A549 treated with Hydrocortisone at 1 μM for 4 hours (cell line): ENCODE measurements around the gene USP32. TPM values are rescaled to one million over a fixed set of nuclear protein-coding genes. Genes with fewer than 3 reads are reported as not detected.

Experiments
- total RNA-seq: library from RNA; stranded (reverse); fragments of 200-300 nt; extraction: Qiagen RNA extraction; gene quantifications from 5 replicates; pipeline ENCODE4 v1.2.3, GENCODE V29; 2022

Gene USP32, protein sequence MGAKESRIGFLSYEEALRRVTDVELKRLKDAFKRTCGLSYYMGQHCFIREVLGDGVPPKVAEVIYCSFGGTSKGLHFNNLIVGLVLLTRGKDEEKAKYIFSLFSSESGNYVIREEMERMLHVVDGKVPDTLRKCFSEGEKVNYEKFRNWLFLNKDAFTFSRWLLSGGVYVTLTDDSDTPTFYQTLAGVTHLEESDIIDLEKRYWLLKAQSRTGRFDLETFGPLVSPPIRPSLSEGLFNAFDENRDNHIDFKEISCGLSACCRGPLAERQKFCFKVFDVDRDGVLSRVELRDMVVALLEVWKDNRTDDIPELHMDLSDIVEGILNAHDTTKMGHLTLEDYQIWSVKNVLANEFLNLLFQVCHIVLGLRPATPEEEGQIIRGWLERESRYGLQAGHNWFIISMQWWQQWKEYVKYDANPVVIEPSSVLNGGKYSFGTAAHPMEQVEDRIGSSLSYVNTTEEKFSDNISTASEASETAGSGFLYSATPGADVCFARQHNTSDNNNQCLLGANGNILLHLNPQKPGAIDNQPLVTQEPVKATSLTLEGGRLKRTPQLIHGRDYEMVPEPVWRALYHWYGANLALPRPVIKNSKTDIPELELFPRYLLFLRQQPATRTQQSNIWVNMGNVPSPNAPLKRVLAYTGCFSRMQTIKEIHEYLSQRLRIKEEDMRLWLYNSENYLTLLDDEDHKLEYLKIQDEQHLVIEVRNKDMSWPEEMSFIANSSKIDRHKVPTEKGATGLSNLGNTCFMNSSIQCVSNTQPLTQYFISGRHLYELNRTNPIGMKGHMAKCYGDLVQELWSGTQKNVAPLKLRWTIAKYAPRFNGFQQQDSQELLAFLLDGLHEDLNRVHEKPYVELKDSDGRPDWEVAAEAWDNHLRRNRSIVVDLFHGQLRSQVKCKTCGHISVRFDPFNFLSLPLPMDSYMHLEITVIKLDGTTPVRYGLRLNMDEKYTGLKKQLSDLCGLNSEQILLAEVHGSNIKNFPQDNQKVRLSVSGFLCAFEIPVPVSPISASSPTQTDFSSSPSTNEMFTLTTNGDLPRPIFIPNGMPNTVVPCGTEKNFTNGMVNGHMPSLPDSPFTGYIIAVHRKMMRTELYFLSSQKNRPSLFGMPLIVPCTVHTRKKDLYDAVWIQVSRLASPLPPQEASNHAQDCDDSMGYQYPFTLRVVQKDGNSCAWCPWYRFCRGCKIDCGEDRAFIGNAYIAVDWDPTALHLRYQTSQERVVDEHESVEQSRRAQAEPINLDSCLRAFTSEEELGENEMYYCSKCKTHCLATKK (N-terminal part only)
- 30.0 to 42.5 TPM (median 32.5 TPM) in 5 replicates for total RNA-seq

DNA sequence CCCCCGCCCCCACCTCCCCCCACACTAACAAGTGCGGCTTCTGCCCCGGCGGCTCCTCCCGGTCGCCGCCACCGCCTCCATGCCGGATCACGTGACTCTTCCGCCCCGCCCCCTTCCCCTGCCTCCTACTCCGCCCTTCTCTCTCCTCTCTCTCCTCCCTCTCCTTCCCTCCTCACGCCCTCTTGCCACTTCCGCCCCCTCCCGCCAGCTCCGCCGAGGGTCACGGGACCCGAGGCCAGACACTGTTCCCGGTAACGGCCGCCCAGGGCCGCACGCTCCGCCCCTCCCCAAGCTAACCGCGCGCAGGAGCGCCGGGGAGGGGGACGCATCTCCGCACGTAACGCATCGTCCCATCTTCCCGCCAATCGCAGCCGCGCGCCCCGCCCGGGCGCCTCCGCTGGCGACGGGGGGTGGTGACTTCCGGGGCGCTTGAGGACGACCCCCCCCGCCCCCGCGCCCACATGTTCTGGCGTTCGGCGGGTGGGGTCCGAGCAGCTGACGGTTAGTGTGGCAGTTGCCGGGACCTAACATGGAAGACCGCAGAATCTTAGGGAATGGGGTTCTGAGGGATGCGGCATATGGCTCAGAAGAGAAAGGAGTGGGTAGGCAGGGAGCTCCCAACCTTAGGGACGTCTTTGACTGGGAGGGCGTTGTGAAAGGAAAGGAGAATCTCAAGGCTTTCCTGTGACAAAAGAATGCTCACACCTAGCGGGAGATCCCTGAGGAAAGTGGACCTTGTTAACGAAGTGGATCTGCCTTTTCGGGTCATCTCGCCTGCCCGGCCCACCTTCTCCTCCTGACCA, at the start of gene USP32:
USP32 (minus strand) TSS at position 92 of the 803 bp plus-strand sequence. CDS start 194 bp downstream, outside the sequence.

DNA sequence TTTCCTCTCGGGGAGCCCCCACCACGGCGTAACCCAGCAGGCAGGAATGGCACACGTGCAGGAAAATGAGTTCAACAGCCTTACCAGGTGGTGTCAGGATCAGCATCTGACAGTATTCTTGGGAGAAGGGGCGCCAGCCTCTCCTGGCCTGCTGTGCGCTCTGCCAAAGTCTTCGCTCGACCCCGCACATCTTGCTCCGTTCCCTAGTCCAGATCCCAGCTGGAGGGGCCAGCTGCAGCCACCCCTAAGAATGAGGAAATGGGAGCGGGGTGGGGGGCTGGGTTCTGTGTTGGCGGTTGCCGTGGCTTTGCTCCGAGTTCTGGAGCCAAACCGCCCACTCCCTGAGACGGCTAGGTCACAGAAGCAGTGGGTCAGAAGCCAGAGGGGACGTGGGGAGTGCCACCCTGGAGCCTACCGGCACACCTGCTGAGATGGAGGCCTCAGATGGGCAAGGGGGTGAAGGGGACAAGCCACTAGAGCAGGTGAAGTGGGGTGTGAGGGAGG, 30.3 kb upstream of the USP32 start, which contains the start of gene CHCT1:
CHCT1 (plus strand) TSS at position 328 of the 504 bp plus-strand sequence; CDS start at position 432, 104 bp downstream.

DNA sequence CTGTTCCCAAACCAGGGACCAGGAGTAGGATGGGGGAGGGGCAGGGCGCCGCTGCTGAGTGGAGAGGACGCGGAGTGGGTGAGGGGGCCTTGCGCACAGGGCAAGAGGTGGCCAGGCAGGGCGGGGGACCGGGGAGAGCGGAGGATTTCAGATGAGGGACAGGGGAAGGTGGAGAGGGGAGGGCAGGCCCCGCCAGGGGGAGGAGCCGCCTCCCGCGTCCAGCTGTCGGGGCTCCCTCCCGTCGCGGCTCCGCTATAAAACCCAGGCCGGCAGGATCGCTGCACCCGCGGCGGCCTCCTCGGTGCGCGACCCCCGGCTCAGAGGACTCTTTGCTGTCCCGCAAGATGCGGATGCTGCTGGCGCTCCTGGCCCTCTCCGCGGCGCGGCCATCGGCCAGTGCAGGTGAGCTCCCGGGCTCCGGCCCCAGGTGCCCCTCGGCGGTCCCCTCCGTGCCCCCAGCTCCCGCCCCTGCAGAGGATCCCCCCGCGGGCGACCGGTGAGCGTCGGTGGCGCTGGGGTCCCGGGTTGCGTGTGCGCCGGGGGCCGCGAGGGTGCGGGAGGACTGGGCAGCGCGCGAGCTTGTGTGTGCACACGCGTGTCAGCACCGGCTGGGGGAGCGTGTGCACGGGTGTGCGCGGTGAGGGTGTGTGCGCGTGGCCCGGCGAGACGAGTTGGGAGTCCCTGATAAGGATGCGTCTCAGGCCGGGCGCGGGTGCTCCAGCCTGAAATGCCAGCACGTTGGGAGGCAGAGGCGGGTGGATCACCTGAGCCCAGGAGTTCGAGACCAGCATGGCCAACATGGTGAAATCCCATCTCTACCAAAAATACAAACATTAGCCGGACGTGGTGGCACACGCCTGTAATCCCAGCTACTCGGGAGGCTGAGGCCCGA, 242.0 kb downstream of the USP32 start, which contains the start of gene CA4:
CA4 (plus strand) TSS at position 283 of the 892 bp plus-strand sequence; CDS start at position 345, 62 bp downstream.

Other genes starting within 250 kb of the USP32 start
- gene CA4, start 242.2 kb downstream of the USP32 start, total RNA-seq: 0.09 to 0.29 TPM (median 0.20 TPM) in 3 of 5 replicates, not detected in the others
- 0.09 TPM in 1 of 5 replicates, not detected in the others for gene CHCT1, start 30.4 kb upstream of the USP32 start, total RNA-seq
- 13.9 to 22.0 TPM (median 15.8 TPM) in 5 replicates for gene APPBP2, start 134.1 kb upstream of the USP32 start, total RNA-seq
- 16.4 to 19.4 TPM (median 18.9 TPM) in 5 replicates for gene PPM1D, start 208.1 kb upstream of the USP32 start, total RNA-seq